ENCODE results near the gene OTX1.
"Not testable (repeated sequence)": the region's sequence is repeated elsewhere in the genome, so short reads cannot be mapped to it uniquely, and the experiment has no call there.

OTX1 gene

DNA sequence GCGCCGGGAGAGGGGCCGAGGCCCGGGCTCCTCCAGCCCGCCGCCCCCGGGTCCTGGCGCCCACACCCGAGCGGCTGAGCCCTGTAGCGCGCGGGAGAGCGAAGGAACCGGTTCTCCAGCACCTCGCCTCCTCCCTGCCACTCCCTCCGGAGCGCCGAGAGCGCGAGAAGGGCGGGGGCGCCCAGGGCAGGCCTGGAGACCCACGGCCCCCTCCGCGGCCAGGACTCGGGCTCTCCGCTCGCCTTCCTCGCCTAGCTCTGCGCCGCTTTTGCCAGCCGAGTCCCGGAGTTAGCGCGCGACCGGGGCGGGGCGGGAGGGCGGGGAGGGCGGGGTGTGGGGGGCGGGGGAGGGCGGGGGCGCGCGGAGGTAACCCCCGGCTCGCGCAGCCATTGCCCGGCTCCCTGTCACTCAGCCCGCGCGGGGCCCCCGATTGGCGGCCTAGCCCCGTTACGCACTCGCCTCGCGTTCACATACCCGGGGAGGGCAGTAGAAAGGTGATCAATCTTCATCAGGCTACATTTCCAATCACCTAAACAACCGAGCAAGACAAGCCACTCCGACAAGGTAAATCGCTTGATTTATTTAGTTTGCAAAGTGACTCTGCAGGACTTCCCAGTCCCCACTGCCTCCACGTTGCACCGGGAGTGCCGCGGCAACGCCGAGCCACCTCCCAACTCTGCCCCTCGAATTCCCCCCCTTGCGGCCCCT, at the start of gene OTX1:
TSS of gene OTX1 (plus strand) at position 497 of the 708 bp plus-strand sequence. CDS start 2,161 bp downstream, outside the sequence.
- peak in 17 of 51 donors; percentile 5 to 71 (median 45) for DNase-seq

DNA sequence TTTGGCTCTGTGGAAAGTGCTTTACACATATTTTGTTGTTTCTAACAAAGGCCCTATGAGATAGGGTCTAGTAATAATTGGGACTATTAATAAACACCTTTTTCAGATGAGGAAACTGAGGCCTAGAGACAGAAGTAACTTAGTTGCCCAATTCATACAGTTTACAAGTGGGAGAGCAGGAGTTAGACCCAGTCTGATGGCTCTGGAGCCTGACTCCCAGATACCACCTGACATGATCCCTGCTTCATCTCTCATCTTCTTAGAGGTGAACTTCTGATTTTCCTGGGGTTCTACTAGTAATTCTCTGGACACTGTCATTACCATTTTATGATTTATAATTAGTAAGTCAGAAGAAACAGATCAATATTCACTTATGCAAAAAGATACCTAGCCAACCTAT, 49.1 kb upstream of the OTX1 start:
- no peak for DNase-seq

DNA sequence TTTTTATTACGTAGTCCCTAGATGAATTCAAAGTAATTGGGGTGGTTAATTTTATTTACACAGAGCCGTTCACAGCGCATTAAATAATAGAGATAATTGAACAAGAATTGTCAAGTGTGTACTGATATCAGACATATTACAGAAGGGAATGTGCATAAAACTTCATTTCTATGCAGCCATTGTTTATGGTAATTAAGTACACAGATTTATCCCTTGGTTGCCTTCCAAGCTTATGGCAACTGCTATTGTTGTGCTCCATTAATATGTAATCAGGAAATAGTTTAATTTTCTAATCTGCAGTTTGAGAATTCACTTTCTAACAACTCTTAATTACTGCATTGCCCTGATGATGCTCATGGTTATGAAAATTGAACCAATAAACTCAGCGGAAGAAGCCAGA, 47.3 kb upstream of the OTX1 start:
- DNase-seq, result no peak

DNA sequence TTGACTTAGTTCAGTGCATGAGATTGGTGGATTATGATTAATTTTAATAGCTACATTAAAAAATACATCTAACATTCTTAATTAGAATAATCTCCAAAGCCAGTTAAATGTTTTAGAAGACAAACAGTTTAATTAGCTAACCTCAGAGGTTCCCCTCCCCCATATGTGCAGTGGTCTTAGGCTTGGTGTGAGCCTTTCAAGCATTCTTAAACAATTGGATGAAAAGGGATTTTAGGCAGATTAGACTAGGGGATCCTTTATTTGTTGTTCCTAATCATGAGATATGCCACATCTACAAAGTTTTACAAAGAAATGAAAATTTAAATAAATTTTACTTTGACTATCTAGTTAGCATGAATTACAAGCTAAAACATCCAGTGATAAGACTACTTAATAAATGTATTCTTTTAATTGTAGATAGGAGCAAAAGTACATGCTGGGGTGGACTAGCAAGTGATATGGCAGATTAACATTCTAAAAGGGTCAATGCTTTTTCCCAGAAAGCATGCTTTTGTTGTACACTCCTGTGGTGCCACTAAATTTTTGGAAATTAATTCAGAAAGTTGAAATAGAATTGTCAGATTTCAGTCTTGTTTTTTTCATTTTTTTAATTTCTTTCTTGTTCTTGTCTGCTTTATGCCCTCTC, 42.7 kb upstream of the OTX1 start:
- DNase-seq, result no peak

DNA sequence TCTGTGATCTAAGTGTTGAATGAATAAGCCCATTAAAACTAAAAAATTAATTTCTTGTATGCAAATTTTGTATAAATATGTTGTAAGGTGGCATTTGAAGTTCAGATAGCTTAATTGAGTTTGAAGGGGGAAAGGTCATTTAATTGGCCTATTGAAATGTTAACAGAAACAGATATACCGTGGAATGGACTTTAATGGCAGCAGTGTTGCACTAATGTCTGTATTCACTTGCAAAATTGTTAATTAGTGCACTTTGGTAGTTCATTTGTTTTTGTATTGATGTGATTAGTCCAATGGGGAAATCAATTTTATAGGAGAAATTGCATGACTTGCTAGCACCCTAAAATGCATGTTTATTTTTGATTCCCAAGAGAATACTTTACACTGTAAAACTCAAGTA, 41.8 kb upstream of the OTX1 start:
- no peak for DNase-seq

DNA sequence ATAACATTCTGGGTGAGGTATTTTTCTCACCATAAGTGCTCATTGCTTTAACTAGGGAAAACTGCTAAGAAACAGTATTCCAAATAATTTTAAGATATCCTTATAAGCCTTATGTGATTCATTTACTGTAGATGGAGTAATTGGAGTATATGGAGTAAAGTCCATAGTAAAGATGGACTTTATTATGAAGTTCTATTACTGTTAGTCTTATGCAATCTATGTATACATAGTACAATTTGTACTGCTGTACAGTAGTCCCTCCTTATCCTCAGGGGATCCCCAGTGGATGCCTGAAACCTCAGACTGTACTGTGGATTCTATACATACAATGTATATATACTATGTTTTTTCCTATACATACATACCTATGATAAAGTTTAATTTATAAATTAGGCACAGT, 41.1 kb upstream of the OTX1 start:
- no peak for DNase-seq

DNA sequence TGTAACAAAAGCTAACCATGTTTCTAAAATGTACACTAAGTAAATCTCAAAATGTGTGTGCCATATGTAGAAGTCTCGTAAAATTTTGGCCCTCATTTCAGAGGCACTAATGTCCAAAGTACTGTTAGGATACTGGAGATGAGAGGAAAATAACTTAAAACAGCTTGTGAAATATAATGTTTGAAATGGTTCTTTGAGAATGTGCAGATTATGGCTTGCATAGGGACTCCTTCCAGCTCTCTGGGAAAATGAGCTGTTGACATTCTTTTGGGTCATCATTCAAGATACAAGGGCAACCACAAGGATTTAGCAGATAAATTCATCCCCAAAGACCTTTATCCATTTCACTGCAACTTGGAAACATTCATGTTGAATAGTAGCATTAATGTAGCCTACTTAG, 38.1 kb upstream of the OTX1 start:
- no peak for DNase-seq

DNA sequence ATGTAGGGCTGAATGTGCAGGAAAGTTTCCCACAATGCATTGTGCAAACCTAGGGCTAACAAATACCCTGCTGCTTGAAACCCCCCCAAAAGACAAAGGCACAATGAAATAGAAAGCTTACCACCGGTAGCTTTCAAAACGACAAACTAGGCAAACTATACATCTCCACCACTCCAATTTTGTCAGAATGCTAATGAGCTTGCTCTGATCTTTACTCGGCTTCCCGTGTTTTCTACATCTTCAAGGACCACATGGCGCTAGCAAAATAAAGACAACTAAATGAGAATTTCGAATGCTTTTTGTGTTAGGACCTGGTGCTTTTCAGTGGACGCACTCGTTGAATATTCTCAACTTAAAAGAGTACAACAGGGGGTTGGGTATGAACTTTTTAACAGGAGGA, 37.2 kb upstream of the OTX1 start:
- no peak for DNase-seq

DNA sequence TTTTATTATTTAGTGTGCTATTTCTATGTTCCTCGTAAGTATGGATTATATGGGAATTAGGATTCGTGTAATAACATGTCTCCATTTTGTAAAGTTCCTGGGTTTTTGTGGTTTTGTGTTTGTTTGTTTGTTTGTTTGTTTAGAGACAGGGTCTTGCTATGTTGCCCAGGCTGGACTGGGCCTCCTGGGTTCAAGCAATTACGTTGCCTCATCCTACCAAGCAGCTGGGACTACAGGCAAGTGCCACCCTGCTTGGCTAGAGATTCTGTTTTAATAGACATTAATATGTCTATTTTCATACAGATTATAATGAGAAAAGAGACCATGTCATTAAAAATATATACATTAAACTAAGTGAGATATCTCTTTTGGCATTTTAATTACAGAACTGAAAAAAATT, 35.2 kb upstream of the OTX1 start:
- no peak for DNase-seq

DNA sequence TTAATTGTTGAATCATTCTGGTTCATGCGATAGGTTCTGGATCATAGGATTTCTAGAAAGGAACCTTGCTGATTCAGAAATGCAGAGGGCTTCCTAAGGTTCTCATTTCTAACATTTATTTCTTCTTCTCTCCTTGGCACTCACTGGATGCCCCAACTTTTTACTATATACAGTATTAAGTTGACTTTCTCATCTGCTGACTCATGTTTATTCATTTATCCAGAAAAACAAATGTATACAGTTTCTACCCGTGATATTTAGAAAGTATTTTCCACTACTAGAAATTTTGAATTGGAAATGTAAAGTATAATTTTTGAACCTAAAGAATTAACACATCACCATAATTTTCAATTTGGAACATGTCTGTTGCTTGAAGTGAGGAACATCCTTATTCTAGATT, 32.2 kb upstream of the OTX1 start:
- no peak for DNase-seq

DNA sequence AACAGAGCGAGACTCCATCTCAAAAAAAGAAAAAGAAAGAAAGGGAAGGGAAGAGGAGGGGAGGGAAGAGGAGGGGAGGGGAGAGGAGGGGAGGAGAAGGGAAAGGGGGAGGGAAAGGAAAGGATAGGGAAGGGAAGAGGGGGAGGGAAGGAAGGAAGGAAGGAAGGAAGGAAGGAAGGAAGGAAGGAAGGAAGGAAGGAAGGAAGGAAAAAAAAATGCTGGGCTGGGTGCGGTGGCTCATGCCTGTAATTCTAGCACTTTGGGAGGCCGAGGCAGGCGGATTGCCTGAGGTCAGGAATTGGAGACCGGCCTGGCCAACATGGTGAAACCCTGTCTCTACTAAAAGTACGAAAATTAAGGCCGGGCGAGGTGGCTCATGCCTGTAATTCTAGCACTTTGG, 30.9 kb upstream of the OTX1 start:
- not testable (repeated sequence) for DNase-seq

DNA sequence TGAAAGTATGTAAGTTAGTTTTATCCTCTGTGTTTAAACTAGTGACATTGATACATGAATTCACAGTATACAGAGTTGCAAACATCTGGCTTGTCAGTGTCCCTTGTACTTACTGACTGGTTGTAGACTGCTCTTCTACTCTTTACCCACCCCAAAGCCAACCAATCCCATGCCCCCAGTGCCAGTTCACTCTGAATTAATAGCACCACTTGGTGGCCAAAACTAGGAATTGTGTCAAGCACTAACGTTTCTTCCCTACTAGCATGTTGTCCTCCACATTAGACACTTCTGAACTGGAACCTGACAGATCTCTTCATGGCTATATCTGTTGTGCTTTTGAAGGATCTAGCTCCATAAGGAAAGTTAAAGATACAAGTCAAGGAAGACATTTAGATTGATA, 27.2 kb upstream of the OTX1 start:
- DNase-seq, result no peak

DNA sequence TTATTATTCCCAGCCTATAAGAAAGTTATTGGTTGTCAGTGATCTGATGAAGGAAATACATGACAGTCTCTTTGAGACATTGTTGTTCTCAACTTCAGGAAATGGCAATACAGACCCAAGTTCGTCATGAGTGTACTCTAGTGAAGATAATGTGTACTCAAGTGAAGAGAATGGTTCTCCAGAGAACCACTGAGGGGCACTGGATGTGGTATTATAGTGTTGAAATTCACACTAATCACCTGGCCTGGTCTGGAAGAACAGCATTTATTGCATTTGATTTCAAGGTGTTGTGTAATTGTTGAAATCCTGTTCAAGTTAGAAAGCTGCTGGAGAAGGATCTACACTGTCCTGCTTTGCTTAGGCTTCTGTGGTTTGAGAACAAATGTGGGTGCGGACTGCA, 23.4 kb upstream of the OTX1 start:
- DNase-seq, result no peak

DNA sequence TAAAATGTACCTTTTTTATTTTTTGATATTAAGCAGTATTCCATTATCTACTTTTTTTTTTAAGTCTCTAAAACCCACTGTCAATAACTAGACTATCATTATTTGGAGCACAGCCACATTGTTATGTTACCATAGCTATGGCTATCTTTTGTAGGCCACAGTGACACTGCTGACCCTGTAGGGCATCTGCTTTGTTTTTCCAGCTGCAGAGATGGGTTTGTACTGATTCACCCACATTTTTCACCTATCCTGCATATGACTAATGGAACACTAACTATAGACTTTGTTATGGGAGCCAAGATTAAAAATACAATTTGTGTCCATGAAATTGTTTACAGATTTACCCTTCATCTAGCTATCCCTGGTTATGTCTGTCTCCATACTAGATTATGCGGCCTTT, 21.6 kb upstream of the OTX1 start:
- DNase-seq, result no peak

DNA sequence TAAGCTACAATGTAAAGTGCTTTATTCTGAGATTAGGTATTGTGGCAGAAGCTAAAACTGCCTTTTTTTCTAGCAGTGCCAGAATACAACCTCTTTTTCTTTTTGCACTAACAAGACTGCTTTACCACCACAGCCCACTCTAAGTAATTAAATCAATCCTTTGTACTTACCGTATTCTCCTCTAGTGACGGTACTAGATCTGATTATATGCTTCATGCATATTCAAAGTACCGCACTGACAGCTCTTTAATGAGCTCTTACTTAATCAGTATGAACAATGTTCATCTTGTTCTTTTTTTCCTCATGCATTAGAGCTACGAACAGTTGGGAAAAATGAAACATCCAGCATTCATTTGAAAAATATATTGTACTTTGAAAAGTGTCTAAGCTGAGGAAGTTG, 16.1 kb upstream of the OTX1 start:
- DNase-seq, result no peak

DNA sequence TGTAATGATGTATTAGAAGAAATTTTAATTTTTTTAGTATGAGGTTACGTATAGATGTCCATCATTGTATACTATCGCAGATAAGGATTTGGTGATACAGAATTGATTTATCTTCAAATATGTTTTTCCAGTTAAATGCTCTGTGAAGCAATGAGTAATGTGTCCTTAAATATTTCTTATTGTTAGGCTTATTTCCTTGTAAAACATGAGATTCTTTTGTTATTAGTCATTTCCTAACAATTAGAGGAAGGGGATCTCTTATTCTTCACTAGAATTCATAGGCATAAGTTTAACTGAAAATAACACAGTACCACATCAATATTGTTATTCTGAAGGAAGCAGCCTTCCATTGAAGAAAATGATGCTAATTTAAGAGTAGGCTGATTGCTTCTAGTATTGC, 15.5 kb upstream of the OTX1 start:
- no peak for DNase-seq

DNA sequence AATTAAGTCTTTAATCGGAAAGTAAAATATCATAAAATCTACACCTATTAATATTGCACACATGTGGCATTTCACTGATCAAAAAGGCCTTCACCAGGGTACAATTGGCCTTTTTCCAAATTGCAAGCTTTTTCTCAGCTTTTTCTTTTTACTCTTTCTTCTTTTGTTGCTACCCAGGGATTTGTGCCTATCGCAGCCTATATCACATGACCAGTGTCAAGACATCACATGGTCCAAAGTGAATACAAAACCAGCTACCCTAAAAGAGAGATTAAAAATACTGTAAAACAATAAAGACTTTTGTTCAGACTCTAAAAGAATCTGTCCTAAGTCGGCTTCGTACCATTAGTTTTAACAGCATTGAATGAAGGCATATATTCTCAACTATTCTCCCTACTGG, 15.0 kb upstream of the OTX1 start:
- no peak for DNase-seq

DNA sequence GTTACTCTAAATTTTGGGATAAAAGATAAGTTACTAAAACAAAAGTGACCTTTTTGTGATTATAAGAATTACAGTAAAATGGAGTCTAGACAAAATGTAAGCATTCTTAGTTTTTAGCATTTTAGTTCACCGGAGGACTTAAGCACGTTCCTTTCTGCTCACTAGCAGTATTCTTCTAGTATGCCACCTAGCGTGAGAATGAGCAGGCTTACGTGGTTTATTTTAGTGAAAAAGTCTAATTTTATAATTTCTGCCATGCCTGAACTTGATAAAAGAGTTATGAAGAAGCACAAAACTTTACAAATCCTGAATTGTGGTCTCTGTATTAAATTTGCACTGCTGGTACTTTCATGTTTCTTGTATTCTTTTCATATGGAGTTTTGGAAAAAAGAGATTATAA, 12.6 kb upstream of the OTX1 start:
- no peak for DNase-seq

DNA sequence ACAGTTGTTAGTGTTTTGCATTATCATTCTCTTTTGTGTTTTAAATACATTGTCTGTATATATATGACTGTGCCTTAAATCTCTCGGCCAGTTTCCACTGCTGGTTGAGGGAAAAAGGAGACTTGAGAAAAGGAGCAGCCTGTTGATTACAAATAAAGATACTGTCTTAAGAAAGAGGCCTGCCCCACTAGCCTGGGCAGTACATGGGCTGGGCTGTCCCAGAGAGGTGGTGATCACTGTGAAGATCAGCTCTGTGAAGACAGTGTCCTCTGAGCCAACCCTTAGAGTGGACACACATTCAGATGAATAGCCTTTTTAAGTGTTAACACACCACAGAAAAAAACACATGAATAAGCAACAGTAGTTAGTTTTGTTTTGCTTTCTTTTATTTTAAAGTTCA, 10.0 kb upstream of the OTX1 start:
- no peak for DNase-seq

DNA sequence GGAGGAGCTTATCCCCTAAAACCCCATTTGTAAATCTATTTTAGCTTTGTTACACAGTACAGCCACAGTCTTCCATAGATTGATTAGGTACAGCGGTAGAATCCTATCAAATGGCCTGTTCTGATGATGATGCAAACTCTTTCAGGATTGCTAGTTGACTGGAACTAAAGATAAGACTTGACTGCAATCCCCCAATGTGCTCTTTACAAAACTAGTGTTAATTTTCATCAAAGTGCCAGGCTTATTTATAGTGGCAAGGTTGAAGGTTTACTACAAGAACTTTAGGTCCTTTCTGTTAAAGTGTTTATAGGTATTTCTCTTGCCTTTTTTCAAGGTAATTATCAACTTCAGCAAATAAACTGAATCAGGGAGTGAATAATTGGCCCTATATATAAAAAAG, 9.0 kb upstream of the OTX1 start:
- DNase-seq, result no peak

DNA sequence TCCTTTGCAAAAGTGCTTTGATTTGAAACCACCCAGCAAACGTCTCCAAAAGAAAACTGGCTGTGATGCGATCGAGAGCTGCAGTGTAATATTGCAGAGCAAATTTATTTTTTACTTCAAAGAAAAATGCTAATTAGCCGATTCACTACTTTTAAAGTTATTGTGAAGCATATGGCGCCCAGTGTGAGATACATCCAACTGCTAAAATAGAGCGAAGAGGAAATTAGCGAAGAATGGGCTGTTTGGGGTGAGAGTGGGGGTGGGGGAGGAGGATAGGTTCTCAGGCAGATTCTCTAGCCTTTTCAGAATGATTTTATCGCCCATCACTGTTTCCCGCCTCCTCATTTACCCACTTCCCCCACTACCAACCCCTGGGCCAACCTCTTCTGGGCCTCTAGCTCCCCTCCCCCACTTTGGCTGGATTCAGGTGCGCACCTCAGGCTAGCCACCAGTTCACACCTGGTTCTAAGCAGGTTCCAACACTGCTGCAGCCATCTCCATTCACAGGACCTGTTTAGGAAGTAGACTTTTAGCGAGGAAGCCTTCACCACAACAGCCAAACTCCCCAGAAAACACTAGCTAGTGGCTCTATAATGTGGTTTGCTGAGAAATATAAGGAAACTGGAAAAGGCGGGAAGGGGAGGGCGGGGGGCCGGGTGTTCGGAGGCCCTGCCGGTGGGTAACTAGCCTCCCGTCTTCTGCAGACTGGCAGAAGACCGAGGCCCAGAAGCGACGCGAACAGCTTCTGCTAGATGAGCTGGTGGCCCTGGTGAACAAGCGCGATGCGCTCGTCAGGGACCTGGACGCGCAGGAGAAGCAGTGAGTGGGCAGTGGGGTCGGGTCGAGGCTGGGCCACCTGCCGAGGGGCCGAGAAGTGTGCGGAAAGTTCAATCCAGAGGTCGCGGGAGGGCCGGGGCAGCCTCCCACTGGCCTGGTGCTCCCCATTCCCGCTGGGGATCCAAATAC, 6.0 kb upstream of the OTX1 start:
- DNase-seq, result no peak

DNA sequence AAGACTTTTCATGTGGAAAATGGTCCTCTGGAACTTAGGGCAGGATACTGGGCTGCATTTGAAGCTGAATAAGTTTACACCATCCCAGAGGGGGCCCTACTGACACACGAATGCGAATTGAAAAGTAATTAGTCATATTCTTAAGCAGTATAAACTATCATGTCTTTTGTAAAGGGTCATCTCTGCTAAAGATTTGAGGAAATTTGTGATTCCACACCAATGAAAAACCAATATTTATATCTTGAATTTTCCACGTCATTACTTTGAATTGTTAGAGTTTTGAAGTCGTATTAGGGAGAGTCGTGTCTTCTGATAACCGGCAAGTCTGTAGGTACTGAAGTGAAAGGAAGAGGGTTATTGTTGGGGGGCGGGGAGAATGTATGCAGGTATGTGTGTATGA, 4.1 kb upstream of the OTX1 start:
- no peak for DNase-seq

DNA sequence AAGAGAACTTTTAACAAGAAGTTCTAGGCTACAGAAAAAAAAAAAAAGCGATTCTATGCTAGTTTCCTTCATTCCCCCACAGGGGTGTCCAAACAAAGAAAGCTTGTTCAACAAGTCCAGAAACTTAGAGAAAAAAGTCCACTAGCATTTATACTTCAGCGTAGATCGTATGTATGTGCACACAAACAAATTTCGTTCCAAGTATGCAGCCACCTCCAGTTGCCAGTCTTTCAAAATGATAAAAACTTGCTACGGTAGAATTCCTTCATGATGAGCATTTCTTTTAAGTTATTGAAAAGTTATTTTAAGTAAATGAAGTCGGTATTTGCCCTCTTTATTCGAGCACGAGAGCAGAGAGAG, 3.7 kb upstream of the OTX1 start:
- DNase-seq, result no peak

Data from hypothalamus (tissue), 51 donors.